Liver (tissue), 9 donors: ENCODE data around the gene SAMD14. TPM values are rescaled to one million over a fixed set of nuclear protein-coding genes. Genes with fewer than 3 reads are reported as not detected.

Source experiments
- DNase-seq: peaks from one replicate; pipeline ENCODE4 v3.0.0-alpha.2; 2017; ENCODE audit warnings: low spot score
- H3K27ac ChIP-seq, 2 donors: one replicate each; pipeline ENCODE4 v1.7.0; 2013; ENCODE audit warnings: inconsistent platforms in 2 of 2, low read length in 2 of 2, control low read depth in 1 of 2, low read depth in 1 of 2, mild to moderate bottlenecking in 1 of 2
- H3K27me3 ChIP-seq, 4 donors: one replicate each; pipeline versions ENCODE4 v1.6.1 to v1.7.0; 2013; ENCODE audit warnings: low read length in 3 of 4, inconsistent platforms in 1 of 4, mild to moderate bottlenecking in 1 of 4, moderate library complexity in 1 of 4; ENCODE audit not compliant: control insufficient read depth in 4 of 4, insufficient read depth in 4 of 4
- H3K36me3 ChIP-seq, 4 donors: one replicate each; pipeline versions ENCODE4 v1.6.1 to v1.7.0; 2013; ENCODE audit warnings: low read length in 3 of 4, mild to moderate bottlenecking in 3 of 4, low read depth in 1 of 4, moderate library complexity in 1 of 4; ENCODE audit not compliant: control insufficient read depth in 4 of 4, insufficient read depth in 3 of 4
- H3K4me1 ChIP-seq, 4 donors: one replicate each; pipeline versions ENCODE4 v1.6.1 to v1.7.0; 2013; ENCODE audit warnings: low read length in 3 of 4, mild to moderate bottlenecking in 3 of 4, moderate library complexity in 1 of 4; ENCODE audit not compliant: control insufficient read depth in 4 of 4, insufficient read depth in 4 of 4
- H3K4me3 ChIP-seq, 3 donors: one replicate each; pipeline versions ENCODE4 v1.6.1 to v1.7.0; 2013; ENCODE audit warnings: low read length in 3 of 3, control low read depth in 1 of 3, low read depth in 1 of 3, mild to moderate bottlenecking in 1 of 3
- H3K9ac ChIP-seq, 2 donors: one replicate each; pipeline ENCODE4 v1.7.0; 2013; ENCODE audit warnings: low read length in 2 of 2, mild to moderate bottlenecking in 2 of 2, moderate library complexity in 2 of 2, control low read depth in 1 of 2, low read depth in 1 of 2
- H3K9me3 ChIP-seq, 4 donors: one replicate each; pipeline versions ENCODE4 v1.6.1 to v1.7.0; 2013; ENCODE audit warnings: low read length in 3 of 4; ENCODE audit not compliant: control insufficient read depth in 4 of 4
- ATF3 ChIP-seq: IDR thresholded peaks from 2 replicates; pipeline ENCODE4 v1.6.1; 2016; ENCODE audit warnings: antibody characterized with exemption
- EGR1 ChIP-seq, 2 donors: IDR thresholded peaks; 2 replicates each; pipeline ENCODE4 v1.6.1; 2016 to 2018; ENCODE audit warnings: antibody characterized with exemption in 2 of 2, low read depth in 2 of 2
- GABPA ChIP-seq, 2 donors: IDR thresholded peaks in 1 of 2; conservative IDR thresholded peaks in 1 of 2; 2 replicates each; pipeline ENCODE4 v1.6.1; 2016; ENCODE audit warnings: antibody characterized with exemption in 2 of 2, mild to moderate bottlenecking in 1 of 2, moderate library complexity in 1 of 2
- HNF4A ChIP-seq, 2 donors: conservative IDR thresholded peaks; 2 replicates each; pipeline ENCODE4 v1.6.1; 2016; ENCODE audit warnings: antibody characterized with exemption in 2 of 2, mild to moderate bottlenecking in 2 of 2
- HNF4G ChIP-seq: IDR thresholded peaks from 2 replicates; pipeline ENCODE4 v1.6.1; 2016; ENCODE audit warnings: antibody characterized with exemption
- JUND ChIP-seq, 2 donors: IDR thresholded peaks; 2 replicates each; pipeline ENCODE4 v1.6.1; 2016; ENCODE audit warnings: antibody characterized with exemption in 2 of 2
- NR2F2 ChIP-seq: IDR thresholded peaks from 2 replicates; pipeline ENCODE4 v1.6.1; 2016; ENCODE audit warnings: antibody characterized with exemption
- RAD21 ChIP-seq, 2 donors: IDR thresholded peaks; 2 replicates each; pipeline ENCODE4 v1.6.1; 2016; ENCODE audit warnings: antibody characterized with exemption in 2 of 2, mild to moderate bottlenecking in 2 of 2
- RXRA ChIP-seq, 2 donors: IDR thresholded peaks; 2 replicates each; pipeline ENCODE4 v1.6.1; 2017 to 2018; ENCODE audit warnings: antibody characterized with exemption in 2 of 2, mild to moderate bottlenecking in 1 of 2
- SP1 ChIP-seq: IDR thresholded peaks from 2 replicates; pipeline ENCODE4 v1.6.1; 2018; ENCODE audit warnings: antibody characterized with exemption, mild to moderate bottlenecking
- TAF1 ChIP-seq: conservative IDR thresholded peaks from 2 replicates; pipeline ENCODE4 v1.6.1; 2016; ENCODE audit warnings: antibody characterized with exemption, mild to moderate bottlenecking
- YY1 ChIP-seq: IDR thresholded peaks from 2 replicates; pipeline ENCODE4 v1.6.1; 2016; ENCODE audit warnings: antibody characterized with exemption, mild to moderate bottlenecking
- ZBTB33 ChIP-seq: IDR thresholded peaks from 2 replicates; pipeline ENCODE4 v1.6.1; 2016; ENCODE audit warnings: antibody characterized with exemption
- WGBS: extraction: QIAGEN DNeasy Blood & Tissue Kit; methylation state at CpG from one replicate; pipeline ENCODE4 v1.1.7; 2013; 5-methylcytosine and 5-hydroxymethylcytosine counted together
- polyA plus RNA-seq, 2 donors: library from polyadenylated mRNA; stranded (reverse) in 1 of 2; unstranded in 1 of 2; fragments of 200-250 nt in 1 of 2; fragments of >200 nt in 1 of 2; fragmentation: Nextera tagmentation in 1 of 2; extraction: Ambion mirVana in 1 of 2; gene quantifications; one replicate each; pipeline versions ENCODE4 v1.2.1 to v1.2.3, GENCODE V29; 2013 to 2015
- total RNA-seq, 2 donors: library from RNA; depleted of rRNA; stranded (reverse); fragments of >200 nt; gene quantifications; one replicate each; pipeline ENCODE4 v1.2.3, GENCODE V29; 2014
- TF ChIP-seq, protein P1 (sequence below): fragments of 150-350 bp; IDR thresholded peaks from 2 replicates; pipeline ENCODE4 v1.5.1; 2017; ENCODE audit warnings: improper control_type of control experiment, low read depth, low read length; ENCODE audit not compliant: missing input control
- TF ChIP-seq, protein P2 (sequence below): IDR thresholded peaks from 2 replicates; pipeline ENCODE4 v1.6.1; 2016; ENCODE audit warnings: antibody characterized with exemption
- TF ChIP-seq, protein P3 (sequence below): IDR thresholded peaks from 2 replicates; pipeline ENCODE4 v1.6.1; 2016; ENCODE audit warnings: antibody characterized with exemption, mild to moderate bottlenecking
- donor health status: healthy.
- donor health status: healthy.
- donor health status: healthy.
- donor health status: healthy.
- donor health status: healthy.

SAMD14 gene
- total and polyA plus RNA-seq, 4 donors, result 0.50 to 0.84 (median 0.67) TPM; not detected in 1

GRCh38 chr17:50114849-50115357 lies 15.1 kb downstream of the SAMD14 start:
- Histone ChIP-seq H3K27ac (no peak overlapping the region), H3K27me3 (no peaks in the 10 kb centered on the region), H3K36me3 (peaks cover 0 to 5% (median 2%) of the 10 kb centered on the region in 4 donors), H3K9ac (no peak overlapping the region), H3K9me3 (no peaks in the 10 kb centered on the region), H3K4me3 (no peak overlapping the region), H3K4me1 (peaks cover 6 to 24% (median 15%) of the 10 kb centered on the region in 4 donors)
- 25% methylated on average over 6 of the region's 6 CpGs for WGBS
- DNase-seq, result no peak
- TF ChIP-seq YY1 (no peak), ATF3 (no peak), RXRA (IDR thresholded peaks at IDR 0.05) (no peak), HNF4G (no peak), JUND (IDR thresholded peaks at IDR 0.05) (no peak), RAD21 (IDR thresholded peaks at IDR 0.05) (peak in 1 of 2 donors; percentile 74), ZBTB33 (no peak), SP1 (no peak), HNF4A (conservative IDR thresholded peaks at IDR 0.05) (no peak), TAF1 (no peak), NR2F2 (no peak)
- TF ChIP-seq, protein P1, sequence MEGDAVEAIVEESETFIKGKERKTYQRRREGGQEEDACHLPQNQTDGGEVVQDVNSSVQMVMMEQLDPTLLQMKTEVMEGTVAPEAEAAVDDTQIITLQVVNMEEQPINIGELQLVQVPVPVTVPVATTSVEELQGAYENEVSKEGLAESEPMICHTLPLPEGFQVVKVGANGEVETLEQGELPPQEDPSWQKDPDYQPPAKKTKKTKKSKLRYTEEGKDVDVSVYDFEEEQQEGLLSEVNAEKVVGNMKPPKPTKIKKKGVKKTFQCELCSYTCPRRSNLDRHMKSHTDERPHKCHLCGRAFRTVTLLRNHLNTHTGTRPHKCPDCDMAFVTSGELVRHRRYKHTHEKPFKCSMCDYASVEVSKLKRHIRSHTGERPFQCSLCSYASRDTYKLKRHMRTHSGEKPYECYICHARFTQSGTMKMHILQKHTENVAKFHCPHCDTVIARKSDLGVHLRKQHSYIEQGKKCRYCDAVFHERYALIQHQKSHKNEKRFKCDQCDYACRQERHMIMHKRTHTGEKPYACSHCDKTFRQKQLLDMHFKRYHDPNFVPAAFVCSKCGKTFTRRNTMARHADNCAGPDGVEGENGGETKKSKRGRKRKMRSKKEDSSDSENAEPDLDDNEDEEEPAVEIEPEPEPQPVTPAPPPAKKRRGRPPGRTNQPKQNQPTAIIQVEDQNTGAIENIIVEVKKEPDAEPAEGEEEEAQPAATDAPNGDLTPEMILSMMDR, result peak; percentile 32
- TF ChIP-seq, protein P2, sequence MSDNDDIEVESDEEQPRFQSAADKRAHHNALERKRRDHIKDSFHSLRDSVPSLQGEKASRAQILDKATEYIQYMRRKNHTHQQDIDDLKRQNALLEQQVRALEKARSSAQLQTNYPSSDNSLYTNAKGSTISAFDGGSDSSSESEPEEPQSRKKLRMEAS, result no peak
- TF ChIP-seq, protein P3, sequence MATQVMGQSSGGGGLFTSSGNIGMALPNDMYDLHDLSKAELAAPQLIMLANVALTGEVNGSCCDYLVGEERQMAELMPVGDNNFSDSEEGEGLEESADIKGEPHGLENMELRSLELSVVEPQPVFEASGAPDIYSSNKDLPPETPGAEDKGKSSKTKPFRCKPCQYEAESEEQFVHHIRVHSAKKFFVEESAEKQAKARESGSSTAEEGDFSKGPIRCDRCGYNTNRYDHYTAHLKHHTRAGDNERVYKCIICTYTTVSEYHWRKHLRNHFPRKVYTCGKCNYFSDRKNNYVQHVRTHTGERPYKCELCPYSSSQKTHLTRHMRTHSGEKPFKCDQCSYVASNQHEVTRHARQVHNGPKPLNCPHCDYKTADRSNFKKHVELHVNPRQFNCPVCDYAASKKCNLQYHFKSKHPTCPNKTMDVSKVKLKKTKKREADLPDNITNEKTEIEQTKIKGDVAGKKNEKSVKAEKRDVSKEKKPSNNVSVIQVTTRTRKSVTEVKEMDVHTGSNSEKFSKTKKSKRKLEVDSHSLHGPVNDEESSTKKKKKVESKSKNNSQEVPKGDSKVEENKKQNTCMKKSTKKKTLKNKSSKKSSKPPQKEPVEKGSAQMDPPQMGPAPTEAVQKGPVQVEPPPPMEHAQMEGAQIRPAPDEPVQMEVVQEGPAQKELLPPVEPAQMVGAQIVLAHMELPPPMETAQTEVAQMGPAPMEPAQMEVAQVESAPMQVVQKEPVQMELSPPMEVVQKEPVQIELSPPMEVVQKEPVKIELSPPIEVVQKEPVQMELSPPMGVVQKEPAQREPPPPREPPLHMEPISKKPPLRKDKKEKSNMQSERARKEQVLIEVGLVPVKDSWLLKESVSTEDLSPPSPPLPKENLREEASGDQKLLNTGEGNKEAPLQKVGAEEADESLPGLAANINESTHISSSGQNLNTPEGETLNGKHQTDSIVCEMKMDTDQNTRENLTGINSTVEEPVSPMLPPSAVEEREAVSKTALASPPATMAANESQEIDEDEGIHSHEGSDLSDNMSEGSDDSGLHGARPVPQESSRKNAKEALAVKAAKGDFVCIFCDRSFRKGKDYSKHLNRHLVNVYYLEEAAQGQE, result no peak

DNA sequence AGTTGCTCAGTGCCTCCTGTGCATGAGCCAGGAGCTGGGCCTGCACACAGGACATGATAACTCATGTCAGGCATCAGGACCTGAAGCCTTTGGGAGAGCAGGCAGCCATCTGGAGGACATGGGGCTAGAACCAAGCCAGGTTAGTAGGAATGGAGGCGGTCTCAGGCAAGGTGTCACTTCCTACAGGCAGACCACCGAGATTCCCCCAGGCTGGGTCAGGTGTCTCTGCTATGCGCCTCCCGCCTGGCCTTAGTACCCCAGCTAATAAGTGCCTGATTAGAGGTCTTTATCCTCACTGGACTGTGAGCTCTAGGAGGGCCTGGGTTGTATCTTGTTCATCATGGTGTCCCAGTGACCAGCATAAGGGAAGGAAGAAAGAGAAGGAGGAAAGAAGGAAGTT lies 15.6 kb downstream of the SAMD14 start:
- Histone ChIP-seq H3K9me3 (no peaks in the 10 kb centered on the region), H3K27ac (no peak overlapping the region), H3K4me3 (no peak overlapping the region), H3K4me1 (peaks cover 6 to 24% (median 15%) of the 10 kb centered on the region in 4 donors), H3K9ac (no peak overlapping the region), H3K36me3 (peaks cover 3 to 8% (median 4%) of the 10 kb centered on the region in 4 donors), H3K27me3 (no peaks in the 10 kb centered on the region)
- DNase-seq, result no peak
- 80% methylated on average over 4 of the region's 4 CpGs for WGBS
- TF ChIP-seq RAD21 (IDR thresholded peaks at IDR 0.05) (no peak), NR2F2 (no peak), HNF4A (conservative IDR thresholded peaks at IDR 0.05) (no peak), GABPA (IDR thresholded peaks at IDR 0.05 in 1 of 2, conservative IDR thresholded peaks at IDR 0.05 in 1 of 2) (no peak), RXRA (IDR thresholded peaks at IDR 0.05) (no peak), YY1 (no peak), JUND (IDR thresholded peaks at IDR 0.05) (no peak), HNF4G (no peak), SP1 (no peak), TAF1 (no peak), ATF3 (no peak), EGR1 (IDR thresholded peaks at IDR 0.05; ENCODE audit: low read depth in 2 of 2) (no peak)
- TF ChIP-seq, protein P3, result no peak
- TF ChIP-seq, protein P2, result no peak
